ENCODE data around the gene WDFY1.

DNA sequence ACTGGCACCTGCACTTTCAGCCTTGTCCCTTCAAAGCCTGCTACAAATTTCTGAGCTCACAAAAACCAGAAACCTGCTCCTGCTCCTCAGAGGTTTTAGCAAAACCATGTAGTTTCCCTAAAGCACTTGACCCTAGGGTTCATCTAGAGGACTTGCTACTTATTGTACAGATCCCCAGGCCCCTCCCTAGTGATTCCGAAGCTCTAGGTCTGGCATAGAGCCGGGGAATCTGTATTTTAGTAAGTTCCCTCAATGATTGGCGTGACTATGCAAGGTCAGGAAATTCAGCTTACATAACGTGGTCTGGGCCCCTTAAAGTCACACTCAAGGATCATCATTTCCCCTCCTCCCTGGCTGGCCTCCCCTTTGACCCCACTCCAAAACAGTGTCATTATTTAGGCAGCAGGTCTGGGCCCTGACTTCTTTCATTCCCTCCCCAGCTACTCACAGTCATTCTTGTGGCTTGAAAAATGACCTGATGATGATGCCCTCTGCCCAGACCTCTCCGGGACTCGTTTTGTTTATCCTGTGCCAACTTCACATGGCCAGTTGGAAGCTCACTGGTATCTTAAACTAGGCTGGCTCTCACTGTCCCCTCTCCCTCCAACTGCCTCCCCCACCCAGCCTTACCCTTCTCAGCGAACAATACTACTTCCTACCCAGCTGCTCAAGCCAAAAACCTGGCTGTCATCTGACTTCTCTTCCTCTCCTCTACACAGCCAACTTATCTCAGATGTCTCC lies 36.0 kb downstream of the WDFY1 start:
- TF ChIP-seq, protein P1, sequence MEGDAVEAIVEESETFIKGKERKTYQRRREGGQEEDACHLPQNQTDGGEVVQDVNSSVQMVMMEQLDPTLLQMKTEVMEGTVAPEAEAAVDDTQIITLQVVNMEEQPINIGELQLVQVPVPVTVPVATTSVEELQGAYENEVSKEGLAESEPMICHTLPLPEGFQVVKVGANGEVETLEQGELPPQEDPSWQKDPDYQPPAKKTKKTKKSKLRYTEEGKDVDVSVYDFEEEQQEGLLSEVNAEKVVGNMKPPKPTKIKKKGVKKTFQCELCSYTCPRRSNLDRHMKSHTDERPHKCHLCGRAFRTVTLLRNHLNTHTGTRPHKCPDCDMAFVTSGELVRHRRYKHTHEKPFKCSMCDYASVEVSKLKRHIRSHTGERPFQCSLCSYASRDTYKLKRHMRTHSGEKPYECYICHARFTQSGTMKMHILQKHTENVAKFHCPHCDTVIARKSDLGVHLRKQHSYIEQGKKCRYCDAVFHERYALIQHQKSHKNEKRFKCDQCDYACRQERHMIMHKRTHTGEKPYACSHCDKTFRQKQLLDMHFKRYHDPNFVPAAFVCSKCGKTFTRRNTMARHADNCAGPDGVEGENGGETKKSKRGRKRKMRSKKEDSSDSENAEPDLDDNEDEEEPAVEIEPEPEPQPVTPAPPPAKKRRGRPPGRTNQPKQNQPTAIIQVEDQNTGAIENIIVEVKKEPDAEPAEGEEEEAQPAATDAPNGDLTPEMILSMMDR (IDR thresholded peaks at IDR 0.05) = no peak
- TF ChIP-seq POLR2A (IDR thresholded peaks at IDR 0.05) = no peak

Measured in heart left ventricle (tissue), 13 donors.